Activated CD8-positive, alpha-beta memory T cell treated with anti-CD3 and anti-CD28 coated beads, Interleukin-2, amount 50 U/mL, for 1 hour (primary cell): Measurements from ENCODE around the gene CHMP4B.

ENCODE experiments used
- DNase-seq: peaks from one replicate; pipeline ENCODE4 v3.0.0-alpha.2; 2020; ENCODE audit errors: extremely low read depth

Gene CHMP4B

DNA sequence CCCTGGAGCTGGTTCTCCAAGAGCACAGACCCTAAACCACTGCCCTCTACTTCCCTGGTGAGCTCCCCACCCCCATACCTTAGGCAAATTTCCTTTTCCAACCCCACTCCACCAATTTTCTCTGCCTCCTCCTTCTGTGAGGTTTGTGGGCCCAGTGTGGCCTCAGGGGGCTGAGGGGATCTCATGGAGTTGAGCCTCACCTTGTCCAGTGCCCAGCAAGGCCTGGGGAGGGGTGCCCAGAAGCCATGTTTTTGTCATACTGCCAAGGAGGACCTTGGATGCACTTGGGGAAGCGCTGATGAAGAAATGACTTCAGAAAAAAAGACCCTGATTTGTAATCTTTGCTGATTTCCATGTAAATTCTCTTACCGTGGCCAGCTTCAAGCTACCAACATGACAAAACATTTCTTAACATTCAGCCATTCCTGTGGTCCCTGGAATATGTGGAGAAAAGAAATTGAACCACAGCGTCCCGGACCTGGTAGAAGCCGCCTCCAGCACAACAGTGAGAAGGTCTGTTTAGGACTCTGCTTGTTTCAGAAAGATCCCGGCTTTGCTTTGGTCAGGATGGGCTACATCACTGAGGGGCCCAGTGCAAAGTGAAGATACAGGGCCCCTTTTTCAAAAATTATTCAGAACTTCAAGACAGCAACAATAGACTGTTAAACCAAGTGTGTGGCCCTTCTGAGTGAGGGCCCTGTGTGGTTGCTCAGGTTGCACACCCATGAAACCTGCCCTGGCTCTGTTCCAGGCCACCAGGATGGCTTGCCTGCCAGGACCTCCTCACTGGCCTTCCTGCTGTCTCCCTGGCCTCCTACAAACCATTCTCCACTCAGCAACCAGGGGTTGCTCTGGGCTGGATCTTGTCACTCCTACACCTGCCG, 52.5 kb downstream of the CHMP4B start:
- DNase-seq, result no peak

DNA sequence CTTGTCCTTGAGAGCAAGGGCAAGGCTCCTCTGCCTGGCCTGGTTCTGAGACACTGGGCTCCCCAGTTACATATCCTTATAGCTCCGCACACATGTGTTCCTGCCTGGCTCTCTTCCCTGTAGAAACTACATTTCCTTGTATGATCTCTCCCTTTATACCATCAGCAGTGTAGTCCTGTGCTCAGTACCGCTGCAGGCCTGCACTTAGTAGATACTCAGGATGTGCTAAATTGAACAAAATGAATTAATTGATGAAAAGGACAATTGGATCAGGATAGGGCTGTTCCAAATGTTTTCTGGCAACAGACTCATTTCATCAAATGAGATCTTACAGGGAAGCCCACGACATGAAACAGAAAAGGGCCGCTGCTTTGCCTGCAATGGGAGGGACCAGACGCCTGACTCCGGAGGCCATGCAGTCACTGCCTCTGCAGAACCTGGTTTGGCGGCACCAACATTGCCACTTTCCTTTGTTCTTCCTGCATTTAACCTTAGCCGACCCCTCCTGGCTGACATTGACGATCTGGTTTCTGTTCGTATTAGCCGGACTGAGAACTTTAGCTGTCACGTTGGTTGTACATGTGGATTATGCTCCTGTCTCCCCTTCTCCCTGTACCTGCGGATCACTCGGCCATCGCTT, 53.3 kb downstream of the CHMP4B start:
- DNase-seq, result no peak

DNA sequence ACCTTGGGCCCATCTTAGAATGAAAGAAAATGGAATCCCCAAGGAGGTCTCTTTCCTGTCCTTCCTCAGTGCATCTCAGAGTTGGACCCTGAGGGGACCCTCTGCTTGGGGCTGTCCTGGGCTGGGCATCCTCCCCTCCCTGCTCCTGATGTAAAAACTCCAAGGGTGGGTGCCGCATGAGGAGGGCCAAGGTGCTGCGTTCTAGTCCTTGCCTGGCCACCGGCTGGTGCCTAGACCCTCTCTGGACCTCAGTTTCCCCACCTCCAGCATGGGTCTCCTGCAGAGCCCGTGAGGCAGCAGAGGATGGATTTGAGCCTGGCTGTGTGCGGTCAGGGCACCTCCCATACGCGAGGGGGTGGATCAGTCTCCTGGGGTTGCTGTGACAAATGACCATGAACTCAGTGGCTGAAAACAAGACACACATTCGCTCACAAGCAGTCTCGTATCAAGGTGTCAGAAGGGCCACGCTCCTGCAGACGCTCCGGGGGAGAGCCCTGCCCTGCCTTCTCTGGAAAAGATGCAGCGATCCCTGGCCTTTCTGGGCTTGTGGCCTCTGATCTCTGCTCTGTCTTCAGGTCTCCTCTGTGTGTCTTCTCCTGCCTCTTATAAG, 54.7 kb downstream of the CHMP4B start:
- no peak for DNase-seq

DNA sequence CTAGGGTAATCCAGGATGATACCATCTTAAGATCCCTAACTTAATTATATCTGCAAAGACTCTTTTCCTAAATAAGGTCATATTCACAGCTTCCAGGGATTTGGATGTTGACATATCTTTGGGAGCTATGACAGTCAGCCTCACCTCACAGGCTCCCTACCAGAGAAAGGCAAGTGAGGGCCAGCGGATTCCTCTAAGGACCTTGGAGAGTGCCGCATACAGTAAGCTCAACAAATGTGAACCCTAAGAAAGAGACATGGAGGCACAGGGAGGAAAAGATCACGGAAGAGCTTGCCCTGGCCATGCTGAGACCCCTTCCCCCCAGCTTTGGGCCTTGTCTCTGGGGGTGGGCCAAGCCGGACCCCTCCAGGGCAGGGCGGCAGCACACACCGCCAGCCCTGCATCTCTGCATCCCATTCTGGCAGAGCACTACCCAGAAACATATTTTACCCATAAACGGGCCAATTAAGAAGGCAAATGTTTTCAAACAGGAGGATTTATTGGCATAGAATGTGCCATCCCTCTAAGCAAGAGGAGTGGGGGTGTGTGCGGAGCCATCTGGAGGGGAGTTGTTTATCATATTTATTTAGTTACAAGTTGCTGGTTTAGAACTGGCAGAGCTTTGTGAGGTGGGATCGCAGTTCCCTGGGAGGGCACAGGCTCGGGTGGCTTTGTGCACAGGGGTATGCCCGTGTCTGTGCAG, 55.4 kb downstream of the CHMP4B start:
- DNase-seq, result no peak

DNA sequence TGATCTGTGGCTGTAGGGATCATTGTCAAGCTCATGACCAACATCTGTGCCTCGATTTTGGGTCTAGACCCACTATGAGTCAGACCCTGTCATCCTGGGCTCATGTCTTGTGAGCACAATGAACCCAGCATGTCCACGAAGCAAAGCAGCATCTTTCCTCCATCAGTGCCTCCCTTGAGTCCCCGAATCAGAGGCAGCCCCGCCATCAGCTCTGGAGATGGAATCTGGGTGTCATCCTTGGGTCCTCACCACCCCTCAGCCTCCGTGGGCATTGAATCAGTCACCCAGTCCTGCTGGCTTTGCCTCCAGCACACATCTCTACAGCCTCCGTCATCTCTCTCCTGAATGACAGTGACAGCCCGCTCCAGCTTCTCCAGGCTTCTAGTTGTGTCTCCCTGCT, 56.9 kb downstream of the CHMP4B start:
- DNase-seq, result no peak

DNA sequence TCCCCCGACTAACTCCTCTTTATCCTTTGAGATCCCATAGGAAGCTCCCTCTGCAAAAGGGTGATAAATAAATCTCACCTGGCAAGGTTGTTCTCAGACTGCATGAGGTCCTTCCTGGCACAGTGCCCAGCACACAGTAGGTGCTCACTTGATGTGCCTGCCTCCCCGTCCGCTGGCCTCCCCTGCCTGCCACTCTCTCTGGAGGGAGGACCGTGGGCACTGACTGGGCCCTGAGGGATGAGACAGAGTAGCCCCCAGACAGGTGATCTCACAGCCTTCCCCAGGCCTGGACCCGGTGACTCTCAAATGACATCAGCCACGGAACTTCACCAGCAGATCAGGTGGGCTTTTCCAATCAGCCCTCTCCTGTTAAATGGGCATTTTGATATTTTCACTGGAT, 57.4 kb downstream of the CHMP4B start:
- no peak for DNase-seq

DNA sequence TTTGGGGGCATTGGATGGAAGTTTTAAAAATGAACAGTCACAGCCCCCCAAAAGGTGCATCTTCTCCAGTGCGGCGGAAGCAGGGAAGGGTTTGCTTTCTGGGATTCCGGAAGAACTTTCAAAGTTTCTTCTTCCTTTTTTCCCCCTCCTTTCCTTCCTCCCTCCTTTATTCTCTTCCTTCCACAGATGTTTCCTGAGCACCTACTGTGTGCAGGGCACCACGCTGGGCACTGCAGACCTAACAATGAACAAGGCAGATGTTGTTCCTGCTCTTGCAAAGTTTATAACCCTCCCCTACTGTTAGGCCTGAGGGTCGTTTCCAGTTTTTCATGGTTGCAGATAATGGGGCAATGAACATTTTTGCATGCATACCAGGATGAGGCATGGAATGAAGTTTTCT, 58.1 kb downstream of the CHMP4B start:
- no peak for DNase-seq

DNA sequence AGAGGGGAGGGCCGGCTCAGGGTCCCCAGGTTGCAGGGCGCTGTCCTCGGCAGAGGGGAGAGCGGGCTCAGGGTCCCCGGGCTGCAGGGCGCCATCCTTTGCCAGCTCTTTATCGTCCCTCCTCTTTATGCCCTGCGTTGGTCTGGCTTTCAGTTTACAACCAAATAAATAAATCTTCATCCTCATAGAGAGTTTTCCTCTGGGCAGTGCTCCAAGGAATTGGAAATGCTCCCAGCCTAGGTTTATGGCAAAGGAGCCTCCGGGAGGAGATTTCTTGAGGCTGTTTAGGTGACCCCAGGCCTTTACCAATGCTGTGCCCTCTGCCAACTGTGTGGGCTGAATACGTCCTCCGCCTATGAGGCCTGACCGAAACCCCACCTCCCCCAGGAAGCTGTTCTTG, 60.2 kb downstream of the CHMP4B start:
- no peak for DNase-seq

DNA sequence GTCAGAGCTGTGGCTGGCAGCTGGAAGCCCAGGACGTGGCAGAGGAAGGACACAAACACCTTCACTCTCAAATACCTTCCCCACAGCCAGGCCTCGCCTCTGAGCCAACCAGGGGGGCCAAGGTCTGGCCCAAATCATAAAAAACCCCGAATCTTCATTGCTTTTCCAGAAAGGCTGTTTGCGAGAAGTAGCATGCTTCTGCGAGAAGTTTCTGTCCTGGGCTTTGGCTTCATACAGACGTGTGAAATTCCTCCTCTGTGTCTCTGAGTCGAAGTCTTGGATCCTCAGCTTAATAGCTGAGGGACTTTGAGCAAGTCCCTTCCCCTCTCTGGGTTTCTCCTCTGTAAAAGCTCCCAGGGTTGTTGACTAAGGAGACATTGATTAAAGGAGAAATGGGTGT, 63.0 kb downstream of the CHMP4B start:
- DNase-seq, result no peak

DNA sequence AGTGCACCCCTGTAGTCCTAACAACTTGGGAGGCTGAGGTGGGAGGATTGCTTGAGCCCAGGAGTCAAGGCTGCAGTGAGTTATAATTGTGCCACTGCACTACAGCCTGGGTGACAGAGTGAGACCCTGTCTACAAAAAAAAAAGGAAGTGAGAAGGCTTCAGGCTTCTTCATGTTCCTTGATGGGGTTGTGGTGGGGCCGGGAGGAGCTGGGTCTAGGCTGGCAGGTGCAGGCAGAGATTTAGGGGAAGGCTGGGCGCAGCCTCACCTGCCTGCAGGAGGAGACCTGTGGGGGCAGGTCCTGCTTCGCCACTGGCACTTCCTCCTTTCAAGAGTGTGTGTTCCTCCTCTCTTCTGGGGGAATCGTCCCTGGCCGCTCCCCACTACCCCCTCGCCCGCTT, 63.9 kb downstream of the CHMP4B start:
- no peak for DNase-seq

DNA sequence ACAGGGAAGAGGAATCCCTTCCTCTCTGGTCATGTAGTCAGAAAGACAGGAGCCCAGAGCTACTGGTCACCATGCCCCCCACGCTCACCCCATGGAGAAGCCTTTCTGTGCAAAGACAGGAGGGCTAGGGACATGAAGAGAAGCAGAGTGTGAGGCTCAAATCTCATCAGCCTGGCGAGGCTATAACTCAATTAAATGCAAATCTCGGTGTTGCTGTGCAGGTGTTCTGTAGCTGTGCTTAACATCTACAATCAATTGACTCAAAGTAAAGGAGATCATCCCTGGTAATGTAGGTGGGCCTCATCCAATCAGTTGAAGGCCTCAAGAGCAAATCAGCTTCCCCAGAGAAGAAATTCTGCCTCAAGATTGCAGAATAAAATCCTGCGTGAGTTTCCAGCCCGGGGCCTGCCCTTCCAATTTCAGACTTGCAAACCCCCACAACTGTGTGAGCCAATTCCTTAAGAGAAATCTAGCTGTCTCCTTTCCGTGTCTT, 64.4 kb downstream of the CHMP4B start:
- no peak for DNase-seq

DNA sequence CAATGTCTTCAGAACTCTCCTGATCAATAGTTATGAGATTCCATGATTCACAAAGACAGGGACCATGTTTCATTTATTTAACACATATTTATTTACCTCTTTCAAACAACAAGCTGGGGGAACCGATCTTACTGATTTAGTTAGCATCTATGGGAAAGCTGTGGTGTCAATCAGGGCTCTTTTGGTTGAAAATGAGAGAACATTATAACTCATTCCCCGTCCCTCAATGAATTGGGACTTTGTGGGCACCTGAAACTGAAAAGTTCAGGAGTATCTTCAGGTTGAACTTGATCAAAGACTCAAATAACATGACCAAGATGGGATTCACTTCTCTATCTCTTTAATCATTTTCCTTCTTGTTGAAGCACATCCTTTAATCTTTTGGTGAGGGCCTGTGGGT, 67.4 kb downstream of the CHMP4B start:
- DNase-seq, result no peak

DNA sequence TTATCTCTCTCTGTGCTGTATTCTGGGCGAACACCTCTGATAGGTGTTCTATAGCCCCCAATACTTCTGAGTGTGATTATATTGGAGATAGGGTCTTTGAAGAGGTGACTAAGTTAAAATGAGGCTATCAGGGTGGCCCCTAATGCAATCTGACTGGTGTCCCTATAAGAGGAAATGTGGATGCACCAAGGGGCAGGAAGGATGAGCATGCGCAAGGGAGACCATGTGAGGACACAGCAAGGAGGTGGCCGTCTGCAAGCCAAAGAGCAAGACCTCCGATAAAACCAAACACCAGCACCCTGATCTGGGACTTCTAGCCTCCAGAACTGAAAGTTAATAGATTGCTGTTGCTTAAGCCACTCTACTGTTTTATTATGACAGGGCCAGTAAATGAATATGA, 69.2 kb downstream of the CHMP4B start:
- DNase-seq, result no peak

DNA sequence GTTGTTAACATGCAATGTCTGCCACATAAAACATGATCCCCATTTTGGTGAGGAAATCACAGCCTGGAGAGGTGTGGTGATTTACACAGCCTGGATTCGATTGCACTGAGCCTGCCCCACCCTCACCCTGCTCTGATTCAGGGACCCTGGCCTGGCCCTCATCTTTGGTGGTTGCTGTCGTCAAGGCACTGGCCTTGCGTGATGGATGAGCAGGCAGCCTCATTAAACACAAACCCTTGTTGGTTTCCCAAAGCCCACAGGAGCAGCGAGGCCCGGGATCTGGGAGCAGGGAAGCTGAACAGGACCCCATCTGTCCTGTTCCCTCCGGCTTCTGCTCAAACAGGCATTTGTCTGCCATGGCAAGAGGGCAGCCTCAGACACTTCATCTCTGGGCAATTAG, 70.8 kb downstream of the CHMP4B start:
- no peak for DNase-seq

DNA sequence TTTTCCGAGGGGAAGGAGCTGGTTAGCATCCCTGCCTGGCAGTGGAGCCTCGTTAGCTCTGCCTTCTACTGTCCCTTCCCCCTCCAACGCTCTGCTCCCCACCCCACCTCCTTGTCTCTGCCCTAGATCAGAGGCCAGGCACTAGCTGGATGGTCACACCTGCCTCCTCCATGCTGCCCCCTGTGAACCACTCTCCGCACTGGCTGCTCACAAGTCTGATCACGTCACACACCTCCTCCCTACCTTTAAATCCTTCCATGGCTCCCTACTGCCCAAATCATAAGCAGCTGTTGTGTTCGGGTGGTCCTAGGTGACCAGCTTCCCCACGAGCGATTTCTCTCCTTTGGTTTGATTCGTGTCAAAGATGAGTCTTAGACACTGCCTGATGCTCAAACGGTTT, 71.3 kb downstream of the CHMP4B start:
- no peak for DNase-seq

DNA sequence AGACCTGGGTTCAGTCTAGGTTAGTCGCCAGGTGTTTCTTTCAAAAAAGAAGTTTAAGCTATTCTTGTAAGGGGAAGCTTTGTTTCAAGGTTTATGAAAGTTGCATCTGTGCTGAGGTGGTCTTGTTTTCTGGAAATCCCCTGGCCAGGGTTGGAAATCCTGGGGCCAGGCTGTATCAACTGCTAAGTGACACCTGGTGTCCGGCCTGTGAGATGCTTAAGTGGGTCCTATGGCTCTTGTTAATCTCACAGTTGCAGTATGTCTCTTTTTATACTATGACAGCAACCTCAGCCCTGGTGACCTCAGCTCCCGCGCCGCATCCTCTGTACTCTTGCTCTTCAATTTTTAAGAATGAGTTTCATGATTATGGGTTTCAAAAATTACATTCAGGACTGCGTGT, 72.0 kb downstream of the CHMP4B start:
- no peak for DNase-seq

DNA sequence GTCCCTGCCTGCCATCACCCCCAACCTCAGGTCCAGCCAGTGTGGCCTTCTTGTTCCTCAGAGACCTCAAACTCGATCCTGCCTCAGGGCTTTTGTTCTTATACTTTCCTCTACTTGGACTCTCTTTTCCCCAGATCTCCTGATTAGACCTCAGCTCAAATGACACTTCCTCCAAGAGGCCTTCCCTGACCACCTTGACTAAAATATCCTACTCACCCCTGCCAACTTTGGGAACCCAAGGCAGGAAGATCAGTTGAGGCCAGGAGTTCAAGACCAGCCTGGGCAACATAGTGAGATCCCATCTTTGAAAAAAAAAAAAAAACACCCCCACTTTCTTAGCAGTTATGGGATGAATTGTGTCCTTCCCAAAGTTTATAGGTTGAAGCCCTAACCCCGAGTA, 73.5 kb downstream of the CHMP4B start:
- DNase-seq, result no peak

DNA sequence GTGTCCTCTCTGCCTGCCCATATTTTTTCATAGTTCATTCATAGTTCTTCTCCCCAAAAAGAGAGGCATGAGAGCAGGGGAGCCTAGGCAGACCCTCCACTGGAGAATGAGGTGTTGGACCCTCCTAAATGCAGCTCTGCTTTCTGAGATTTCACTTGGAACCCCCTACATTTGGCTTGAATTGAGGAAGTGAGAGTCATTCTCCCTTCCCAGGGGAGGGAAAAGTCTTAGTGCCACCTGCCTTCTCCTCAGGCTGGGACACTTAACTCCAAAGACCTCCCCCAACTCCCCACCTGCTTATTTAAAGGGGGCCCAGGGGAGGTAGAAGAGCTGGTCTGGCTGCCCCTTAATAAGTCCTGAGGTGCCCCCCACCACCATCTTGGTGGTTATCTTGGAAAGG, 78.2 kb downstream of the CHMP4B start:
- DNase-seq, result no peak

DNA sequence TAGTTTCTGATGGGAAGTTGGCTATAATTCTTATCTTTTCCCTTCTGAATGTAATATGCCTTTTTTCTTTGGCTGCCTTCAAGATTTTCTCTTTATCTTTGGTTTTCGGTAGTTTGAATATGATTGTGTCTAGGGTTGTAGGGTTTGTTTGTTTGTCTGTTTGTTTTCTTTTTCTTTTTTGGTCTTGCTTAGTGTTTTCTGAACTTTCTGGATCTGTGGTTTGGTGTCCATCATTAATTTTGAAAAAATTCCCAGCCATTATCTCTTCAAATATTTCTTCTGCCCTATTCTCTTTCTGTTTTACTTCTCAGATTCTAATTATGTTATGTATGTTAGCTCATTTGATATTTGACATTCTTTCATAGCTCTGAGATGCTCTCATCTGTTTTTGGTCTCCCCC, 79.4 kb downstream of the CHMP4B start:
- DNase-seq, result no peak

DNA sequence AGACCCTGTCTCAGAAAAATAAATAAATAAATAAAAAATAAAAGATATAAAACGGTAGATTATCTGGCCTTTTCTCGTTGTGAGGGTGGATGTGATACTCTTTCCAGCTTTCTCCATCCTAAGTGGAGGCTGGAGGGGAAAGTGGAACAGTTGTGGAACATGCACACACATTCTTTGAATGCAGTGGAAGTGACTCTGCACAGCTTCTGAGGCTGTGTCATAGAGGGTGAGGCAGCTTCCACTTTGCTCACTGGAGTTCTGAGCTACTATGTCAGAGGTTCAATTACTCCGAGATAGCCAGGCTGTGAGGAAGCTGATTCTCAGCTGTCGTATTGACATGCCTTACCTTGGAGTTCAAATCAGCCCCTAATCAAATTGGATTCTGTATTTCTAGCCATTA, 82.2 kb downstream of the CHMP4B start:
- DNase-seq, result no peak

DNA sequence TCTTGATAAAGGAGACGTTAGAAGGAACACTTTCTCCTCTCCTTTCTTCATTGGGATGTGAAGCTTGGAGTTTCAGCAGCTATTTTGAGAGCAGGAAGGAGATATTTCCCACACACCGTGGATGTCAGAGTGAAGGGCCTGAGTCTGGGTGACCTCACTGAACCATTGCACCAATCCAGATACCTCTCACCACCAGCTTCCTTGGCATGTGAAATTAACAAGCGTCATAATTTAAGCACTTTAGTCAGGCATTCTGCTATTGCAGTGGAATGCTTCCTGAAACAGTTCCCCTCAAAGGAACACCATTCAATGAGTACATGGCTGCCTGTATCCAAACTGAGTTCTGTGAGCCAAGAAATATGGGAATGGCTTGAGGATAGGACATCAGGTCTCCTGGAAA, 83.7 kb downstream of the CHMP4B start:
- no peak for DNase-seq

DNA sequence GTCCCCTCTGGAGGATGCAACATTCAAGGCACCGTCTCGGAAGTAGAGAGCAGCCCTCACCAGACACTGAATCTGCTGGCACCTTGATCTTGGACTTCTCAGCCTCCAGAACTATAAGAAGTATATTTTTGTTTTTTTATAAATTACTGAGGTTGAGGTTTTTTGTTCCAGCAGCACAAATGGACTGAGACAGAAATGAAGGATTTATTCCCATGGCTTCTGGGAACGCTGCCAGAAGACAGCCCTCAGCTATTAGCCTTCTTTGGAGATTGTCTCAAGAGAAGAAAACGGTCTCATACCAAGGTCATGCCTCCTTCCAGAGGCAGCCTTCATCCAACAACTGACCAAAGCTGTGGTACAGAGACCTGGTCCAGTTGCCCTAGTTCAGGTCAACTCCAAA, 85.4 kb downstream of the CHMP4B start:
- DNase-seq, result no peak
